ENCODE data around the gene PCBP3.

PCBP3 gene

GRCh38 chr21:45981151-45982091, 337.9 kb downstream of the PCBP3 start, which contains the start of gene COL6A1:
TSS of gene COL6A1 (plus strand) at chr21:45981770. CDS start at chr21:45981851, 81 bp downstream.
- DNase-seq (ENCODE audit: low spot score) = peak; percentile 89

GRCh38 chr21:45982092-45982757, 338.7 kb downstream of the PCBP3 start:
- DNase-seq (ENCODE audit: low spot score) = peak; percentile 60

- DNase-seq (ENCODE audit: low spot score) = peak; percentile 43
Observed at GRCh38 chr21:45982758-45983648, 339.5 kb downstream of the PCBP3 start.

GRCh38 chr21:45983649-45983965, 340.1 kb downstream of the PCBP3 start:
- DNase-seq (ENCODE audit: low spot score) = no peak

GRCh38 chr21:45983981-45984551, 340.5 kb downstream of the PCBP3 start:
- DNase-seq (ENCODE audit: low spot score) = peak; percentile 18

- no peak for DNase-seq (ENCODE audit: low spot score)
Observed at GRCh38 chr21:45984584-45985095, 341.1 kb downstream of the PCBP3 start.

- no peak for DNase-seq (ENCODE audit: low spot score)
Observed at GRCh38 chr21:45985471-45986315, 342.2 kb downstream of the PCBP3 start.

- no peak for DNase-seq (ENCODE audit: low spot score)
Observed at GRCh38 chr21:45986316-45987051, 343.0 kb downstream of the PCBP3 start.

- DNase-seq (ENCODE audit: low spot score) = no peak
Observed at GRCh38 chr21:45987121-45987711, 343.7 kb downstream of the PCBP3 start.

GRCh38 chr21:45988366-45989347, 345.1 kb downstream of the PCBP3 start:
- DNase-seq (ENCODE audit: low spot score) = no peak

- DNase-seq (ENCODE audit: low spot score) = no peak
Observed at GRCh38 chr21:45989355-45990048, 346.0 kb downstream of the PCBP3 start.

- DNase-seq (ENCODE audit: low spot score) = no peak
Observed at GRCh38 chr21:45990049-45990711, 346.7 kb downstream of the PCBP3 start.

- DNase-seq (ENCODE audit: low spot score) = no peak
Observed at GRCh38 chr21:45990741-45991605, 347.4 kb downstream of the PCBP3 start.

- peak; percentile 13 for DNase-seq (ENCODE audit: low spot score)
Observed at GRCh38 chr21:45991606-45992300, 348.2 kb downstream of the PCBP3 start.
